GM20431 (cell line): ENCODE measurements around the gene FTO.

Experiments
- in situ Hi-C: fragments of 300-500 bp; cut with MseI, MboI; formaldehyde crosslinking; loops from one replicate; pipeline ENCODE4 v1.15.0; 2020; ENCODE audit warnings: low sequenced_read_pairs; ENCODE audit not compliant: unreplicated experiment

FTO gene

GRCh38 chr16:53745753-53746266, 41.9 kb downstream of the FTO start:
- in situ Hi-C loops, result no loop called here

GRCh38 chr16:53752560-53752959, 48.6 kb downstream of the FTO start:
- in situ Hi-C loops, result no loop called here

GRCh38 chr16:53753431-53753830, 49.5 kb downstream of the FTO start:
- in situ Hi-C loops, result no loop called here

GRCh38 chr16:53755026-53755910, 51.3 kb downstream of the FTO start:
- in situ Hi-C loops, result no loop called here

GRCh38 chr16:53756275-53756996, 52.5 kb downstream of the FTO start:
- in situ Hi-C loops, result no loop called here

- in situ Hi-C loops, result no loop called here
Measured at GRCh38 chr16:53757971-53758609, 54.1 kb downstream of the FTO start.

- in situ Hi-C loops, result no loop called here
Measured at GRCh38 chr16:53761962-53762703, 58.2 kb downstream of the FTO start.

- in situ Hi-C loops, result no loop called here
Measured at GRCh38 chr16:53766304-53767016, 62.5 kb downstream of the FTO start.

- in situ Hi-C loops, result no loop called here
Measured at GRCh38 chr16:53768167-53768566, 64.2 kb downstream of the FTO start.

GRCh38 chr16:53768593-53768992, 64.6 kb downstream of the FTO start:
- in situ Hi-C loops, result no loop called here

GRCh38 chr16:53769185-53769584, 65.2 kb downstream of the FTO start:
- in situ Hi-C loops, result no loop called here

- in situ Hi-C loops, result no loop called here
Measured at GRCh38 chr16:53769787-53770186, 65.8 kb downstream of the FTO start.

GRCh38 chr16:53770641-53771040, 66.7 kb downstream of the FTO start:
- in situ Hi-C loops, result no loop called here

GRCh38 chr16:53771655-53772497, 67.9 kb downstream of the FTO start:
- in situ Hi-C loops, result no loop called here

- in situ Hi-C loops, result no loop called here
Measured at GRCh38 chr16:53773150-53773846, 69.3 kb downstream of the FTO start.

GRCh38 chr16:53773881-53774280, 69.9 kb downstream of the FTO start:
- in situ Hi-C loops, result no loop called here

- in situ Hi-C loops, result no loop called here
Measured at GRCh38 chr16:53775106-53775820, 71.3 kb downstream of the FTO start.
